Measurements from ENCODE around the gene PPIP5K1. TPM values are rescaled to one million over a fixed set of nuclear protein-coding genes. Genes with fewer than 3 reads are reported as not detected.

Gene PPIP5K1
- total RNA-seq, 1 experiment from 2014 or later = 62.4 TPM

- H3K4me3 ChIP-seq (replicated peaks in 1 of 2; ENCODE audit: low read depth in 1 of 2, low read length in 2 of 2) = no peak overlapping the region
- H3K4me2 ChIP-seq (ENCODE audit: low read length) = no peak overlapping the region
- ChIA-PET POLR2A (no interaction called here), CTCF (no interaction called here), RAD21 (ENCODE audit: low non-redundant PET in 1 of 2, low total read pairs in 2 of 2, uncharacterized antibody in 2 of 2, unreplicated experiment in 2 of 2) (no interaction called here)
- ATAC-seq (no peak), DNase-seq (ENCODE audit: low read depth, low spot score) (no peak)
- no TSS peak for BruUV-seq (replicated peaks)
- H3K27ac ChIP-seq (ENCODE audit: low read depth, low read length) = no peak overlapping the region
- no peaks in the 10 kb centered on the region for H3K79me2 ChIP-seq (ENCODE audit: insufficient read depth, low read length)
- no peaks in the 10 kb centered on the region for H3K9me2 ChIP-seq (ENCODE audit: insufficient read depth)
- no peaks in the 10 kb centered on the region for H4K20me1 ChIP-seq (ENCODE audit: insufficient read depth)
- no peaks in the 10 kb centered on the region for H3K9me3 ChIP-seq (ENCODE audit: control insufficient read depth in 1 of 2, insufficient read depth in 1 of 2, low read depth in 1 of 2, low read length in 2 of 2)
- no peak overlapping the region for H3K9ac ChIP-seq (ENCODE audit: low read length)
- H3K4me1 ChIP-seq (ENCODE audit: control insufficient read depth in 1 of 2, insufficient read depth in 2 of 2, low read length in 2 of 2) = peaks cover 0 to 5% of the 10 kb centered on the region in 2 experiments; a peak in 2 of 4 replicates
- no peaks in the 10 kb centered on the region for H3K27me3 ChIP-seq (ENCODE audit: insufficient read depth, low read length)
- H3K36me3 ChIP-seq (ENCODE audit: control insufficient read depth in 1 of 2, insufficient read depth in 2 of 2, low read length in 2 of 2) = no peaks in the 10 kb centered on the region
- H2AFZ ChIP-seq (ENCODE audit: low read depth, low read length, poor library complexity, severe bottlenecking) = no peak overlapping the region
- intact Hi-C loops (cut with micrococcal nuclease) = no loop called here
- TF ChIP-seq REST (IDR thresholded peaks at IDR 0.05; ENCODE audit: low read depth) (no peak), CBX3 (IDR thresholded peaks at IDR 0.05; ENCODE audit: low read depth) (no peak), ELF1 (IDR thresholded peaks at IDR 0.05; ENCODE audit: borderline replicate concordance, low read depth) (no peak), FOSL1 (IDR thresholded peaks at IDR 0.05; ENCODE audit: low read depth) (no peak), SRF (IDR thresholded peaks at IDR 0.05; ENCODE audit: low read depth) (no peak), ZBTB33 (IDR thresholded peaks at IDR 0.05; ENCODE audit: extremely low read depth, insufficient replicate concordance, low read length) (no peak), POLR2A (IDR thresholded peaks at IDR 0.05; ENCODE audit: borderline replicate concordance, extremely low read depth, insufficient read depth, insufficient read length) (no peak), EGR1 (IDR thresholded peaks at IDR 0.05; ENCODE audit: low read depth) (no peak), YY1 (IDR thresholded peaks at IDR 0.05; ENCODE audit: extremely low read depth, insufficient replicate concordance, low read depth, low read length) (no peak), TCF7L2 (IDR thresholded peaks at IDR 0.05; ENCODE audit: borderline replicate concordance, extremely low read depth, insufficient read depth, insufficient read length) (no peak), POLR2AphosphoS5 (IDR thresholded peaks at IDR 0.05; ENCODE audit: low read depth, low read length) (no peak), RAD21 (IDR thresholded peaks at IDR 0.05; ENCODE audit: low read depth) (no peak), ZNF274 (IDR thresholded peaks at IDR 0.05; ENCODE audit: low read depth, low read length) (no peak), EZH2phosphoT487 (IDR thresholded peaks at IDR 0.05; ENCODE audit: borderline replicate concordance) (no peak), CTCF (IDR thresholded peaks at IDR 0.05 in 2 of 3, conservative IDR thresholded peaks at IDR 0.05 in 1 of 3; ENCODE audit: borderline replicate concordance in 1 of 3, insufficient read depth in 1 of 3, low read depth in 2 of 3, low read length in 2 of 3) (no peak), SIN3A (IDR thresholded peaks at IDR 0.05; ENCODE audit: low read depth) (no peak), ZFX (IDR thresholded peaks at IDR 0.05) (no peak)
These were observed 71.7 kb downstream of the PPIP5K1 start for GRCh38 chr15:43518197-43518761.
